ENCODE results near the gene EML6.

DNA sequence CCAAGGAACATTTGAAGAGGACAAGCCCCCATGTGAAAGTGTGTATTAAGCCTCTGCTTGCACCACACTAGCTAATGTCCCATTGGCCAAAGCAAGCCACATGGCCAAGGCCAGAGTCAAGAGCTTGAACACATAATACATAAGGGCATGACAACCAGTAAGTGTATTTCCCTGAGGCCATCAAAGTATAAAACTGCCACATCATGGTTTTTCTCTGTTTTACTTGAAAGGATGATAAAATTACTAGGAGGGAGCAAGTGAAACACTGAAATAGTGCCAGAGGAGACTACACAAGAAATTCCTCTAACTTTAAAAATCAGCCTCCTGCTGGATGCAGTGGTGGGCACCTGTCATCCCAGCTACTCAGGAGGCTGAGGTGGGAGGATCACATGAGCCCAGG lies 30.9 kb upstream of the EML6 start:
- TF ChIP-seq, protein P1, sequence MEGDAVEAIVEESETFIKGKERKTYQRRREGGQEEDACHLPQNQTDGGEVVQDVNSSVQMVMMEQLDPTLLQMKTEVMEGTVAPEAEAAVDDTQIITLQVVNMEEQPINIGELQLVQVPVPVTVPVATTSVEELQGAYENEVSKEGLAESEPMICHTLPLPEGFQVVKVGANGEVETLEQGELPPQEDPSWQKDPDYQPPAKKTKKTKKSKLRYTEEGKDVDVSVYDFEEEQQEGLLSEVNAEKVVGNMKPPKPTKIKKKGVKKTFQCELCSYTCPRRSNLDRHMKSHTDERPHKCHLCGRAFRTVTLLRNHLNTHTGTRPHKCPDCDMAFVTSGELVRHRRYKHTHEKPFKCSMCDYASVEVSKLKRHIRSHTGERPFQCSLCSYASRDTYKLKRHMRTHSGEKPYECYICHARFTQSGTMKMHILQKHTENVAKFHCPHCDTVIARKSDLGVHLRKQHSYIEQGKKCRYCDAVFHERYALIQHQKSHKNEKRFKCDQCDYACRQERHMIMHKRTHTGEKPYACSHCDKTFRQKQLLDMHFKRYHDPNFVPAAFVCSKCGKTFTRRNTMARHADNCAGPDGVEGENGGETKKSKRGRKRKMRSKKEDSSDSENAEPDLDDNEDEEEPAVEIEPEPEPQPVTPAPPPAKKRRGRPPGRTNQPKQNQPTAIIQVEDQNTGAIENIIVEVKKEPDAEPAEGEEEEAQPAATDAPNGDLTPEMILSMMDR (IDR thresholded peaks at IDR 0.05), result no peak
- TF ChIP-seq POLR2A (IDR thresholded peaks at IDR 0.05), result no peak
